WTC11 (cell line): ENCODE results near the gene ANKRD13C. TPM values are rescaled to one million over a fixed set of nuclear protein-coding genes. Genes with fewer than 3 reads are reported as not detected.

Experiments
- ATAC-seq: fragments of 200-7000 bp; cut with Tn5 transposase; 2 replicates; pipeline ENCODE4 v1.10.0; 2021; ENCODE audit warnings: mild to moderate bottlenecking, moderate library complexity
- CTCF ChIA-PET: fragments of 300-600 bp; sonication (Branson Sonifier 250); formaldehyde crosslinking; loops from one replicate; lab custom pipeline; 2021; ENCODE audit warnings: antibody characterized with exemption; lab: Charles Lee
- POLR2A ChIA-PET: fragments of 350-600 bp; sonication (Branson Sonifier 250); formaldehyde crosslinking; loops from one replicate; lab custom pipeline; 2021; ENCODE audit warnings: antibody characterized with exemption; lab: Charles Lee
- DNase-seq: peaks from one replicate; pipeline ENCODE4 v3.0.0; 2021; ENCODE audit warnings: low spot score
- H3K27ac Mint-ChIP-seq: 2 replicates; pipeline ENCODE4 v1.8.0; 2021; ENCODE audit warnings: mixed read lengths
- H3K27me3 Mint-ChIP-seq: 2 replicates; pipeline ENCODE4 v1.8.0; 2021; ENCODE audit warnings: low read depth, mild to moderate bottlenecking, moderate library complexity, mixed read lengths
- H3K36me3 Mint-ChIP-seq: 2 replicates; pipeline ENCODE4 v1.8.0; 2021; ENCODE audit warnings: mixed read lengths
- H3K4me1 Mint-ChIP-seq: 2 replicates; pipeline ENCODE4 v1.8.0; 2022; ENCODE audit warnings: mixed read lengths
- H3K4me3 Mint-ChIP-seq: 2 replicates; pipeline ENCODE4 v1.8.0; 2021; ENCODE audit warnings: mild to moderate bottlenecking, moderate library complexity, mixed read lengths
- H3K9me3 Mint-ChIP-seq: 2 replicates; pipeline ENCODE4 v1.8.0; 2021; ENCODE audit warnings: mixed read lengths
- CREB1 ChIP-seq: sonication (generic); formaldehyde crosslinking; IDR thresholded peaks from 2 replicates; pipeline ENCODE4 v1.8.0; 2023; ENCODE audit warnings: mild to moderate bottlenecking, missing genetic modification reagents
- E2F1 ChIP-seq: sonication (generic); formaldehyde crosslinking; IDR thresholded peaks from 2 replicates; pipeline ENCODE4 v1.8.0; 2022; ENCODE audit warnings: mild to moderate bottlenecking, missing genetic modification reagents
- ERG ChIP-seq: fragments of 250-450 bp; sonication (Bioruptor Pico); IDR thresholded peaks from 2 replicates; pipeline ENCODE4 v1.8.0; 2021; ENCODE audit warnings: mild to moderate bottlenecking
- ESRRA ChIP-seq: sonication (generic); formaldehyde crosslinking; IDR thresholded peaks from 2 replicates; pipeline ENCODE4 v1.8.1; 2022; ENCODE audit warnings: mild to moderate bottlenecking, missing genetic modification reagents, borderline replicate concordance
- IRF1 ChIP-seq: sonication (generic); formaldehyde crosslinking; IDR thresholded peaks from 2 replicates; pipeline ENCODE4 v1.8.0; 2023; ENCODE audit warnings: missing genetic modification reagents
- JUN ChIP-seq: sonication (generic); formaldehyde crosslinking; IDR thresholded peaks from 2 replicates; pipeline ENCODE4 v1.8.0; 2023; ENCODE audit warnings: mild to moderate bottlenecking, missing genetic modification reagents
- KAT7 ChIP-seq: sonication (generic); formaldehyde crosslinking; IDR thresholded peaks from 2 replicates; pipeline ENCODE4 v1.8.1; 2023; ENCODE audit warnings: missing genetic modification reagents, mild to moderate bottlenecking, borderline replicate concordance
- NFATC4 ChIP-seq: fragments of 250-450 bp; sonication (Bioruptor Pico); IDR thresholded peaks from 2 replicates; pipeline ENCODE4 v1.9.0; 2021; ENCODE audit warnings: mild to moderate bottlenecking
- NR2C2 ChIP-seq: sonication (generic); formaldehyde crosslinking; IDR thresholded peaks from 2 replicates; pipeline ENCODE4 v1.8.0; 2022; ENCODE audit warnings: mild to moderate bottlenecking, missing genetic modification reagents
- PRRX2 ChIP-seq: fragments of 250-450 bp; sonication (Bioruptor Pico); IDR thresholded peaks from 2 replicates; pipeline ENCODE4 v1.8.0; 2021; ENCODE audit warnings: mild to moderate bottlenecking
- RELA ChIP-seq: sonication (generic); formaldehyde crosslinking; IDR thresholded peaks from 2 replicates; pipeline ENCODE4 v1.8.1; 2022; ENCODE audit warnings: missing genetic modification reagents, mild to moderate bottlenecking, borderline replicate concordance
- SMAD4 ChIP-seq: sonication (generic); formaldehyde crosslinking; IDR thresholded peaks from 2 replicates; pipeline ENCODE4 v1.8.0; 2022; ENCODE audit warnings: mild to moderate bottlenecking, missing genetic modification reagents
- TEAD1 ChIP-seq: sonication (generic); formaldehyde crosslinking; IDR thresholded peaks from 2 replicates; pipeline ENCODE4 v1.8.0; 2022; ENCODE audit warnings: mild to moderate bottlenecking, missing genetic modification reagents
- ZNF281 ChIP-seq: sonication (generic); formaldehyde crosslinking; IDR thresholded peaks from 2 replicates; pipeline ENCODE4 v1.8.0; 2023; ENCODE audit warnings: mild to moderate bottlenecking, missing genetic modification reagents
- ZNF425 ChIP-seq: fragments of 250-450 bp; sonication (Bioruptor Pico); conservative IDR thresholded peaks from 2 replicates; pipeline ENCODE4 v1.9.0; 2021; ENCODE audit warnings: mild to moderate bottlenecking
- ZNF671 ChIP-seq: fragments of 250-450 bp; sonication (Bioruptor Pico); IDR thresholded peaks from 2 replicates; pipeline ENCODE4 v1.8.0; 2021; ENCODE audit warnings: mild to moderate bottlenecking
- total RNA-seq: library from RNA; stranded (reverse); gene quantifications from 3 replicates; pipeline ENCODE4 v1.2.3, GENCODE V29; 2021

Gene ANKRD13C
- total RNA-seq, 1 experiment from 2014 or later, result 22.5 TPM

GRCh38 chr1:70318191-70318590 lies 36.3 kb downstream of the ANKRD13C start:
- ChIA-PET POLR2A (no interaction called here), CTCF (interaction anchor here (0.7 kb wide), 1 partner anchor 86 kb away, joined by 4 read pairs; no protein-coding TSS in a partner anchor)
- H3K36me3 Mint-ChIP-seq, result no peaks in the 10 kb centered on the region
- H3K4me1 Mint-ChIP-seq, result no peaks in the 10 kb centered on the region
- no peak for DNase-seq
- no peak for ATAC-seq
- no peaks in the 10 kb centered on the region for H3K27me3 Mint-ChIP-seq
- H3K9me3 Mint-ChIP-seq, result no peaks in the 10 kb centered on the region
- H3K4me3 Mint-ChIP-seq, result no peak overlapping the region
- H3K27ac Mint-ChIP-seq, result peak overlapping the region; percentile 2; the same call in 1 of the 2 replicates
- no peak for TF ChIP-seq TEAD1 (CRISPR knock-in tag)
- no peak for TF ChIP-seq PRRX2 (CRISPR knock-in tag)
- no peak for TF ChIP-seq ERG (CRISPR knock-in tag)
- no peak for TF ChIP-seq ESRRA (CRISPR knock-in tag)
- TF ChIP-seq IRF1 (CRISPR knock-in tag), result no peak
- TF ChIP-seq ZNF425 (CRISPR knock-in tag), result no peak
- TF ChIP-seq JUN, result no peak
- no peak for TF ChIP-seq ZNF671 (CRISPR knock-in tag)
- no peak for TF ChIP-seq E2F1 (CRISPR knock-in tag)
- TF ChIP-seq SMAD4 (CRISPR knock-in tag), result no peak
- no peak for TF ChIP-seq CREB1 (CRISPR knock-in tag)
- no peak for TF ChIP-seq ZNF281 (CRISPR knock-in tag)
- no peak for TF ChIP-seq NFATC4 (CRISPR knock-in tag)

- Mint-ChIP-seq H3K36me3 (no peaks in the 10 kb centered on the region), H3K27me3 (no peaks in the 10 kb centered on the region), H3K9me3 (no peaks in the 10 kb centered on the region), H3K4me3 (no peak overlapping the region), H3K4me1 (no peaks in the 10 kb centered on the region), H3K27ac (no peak overlapping the region)
- TF ChIP-seq KAT7 (CRISPR knock-in tag) (no peak), SMAD4 (CRISPR knock-in tag) (no peak), ESRRA (CRISPR knock-in tag) (no peak), ERG (CRISPR knock-in tag) (no peak), RELA (CRISPR knock-in tag) (no peak), NR2C2 (CRISPR knock-in tag) (no peak)
- CTCF ChIA-PET, result interaction anchor here (0.8 kb wide), 1 partner anchor 37 kb away, joined by 3 read pairs; the partner anchor contains the start of gene ANKRD13C
- ATAC-seq (no peak), DNase-seq (no peak)
- POLR2A ChIA-PET, result interaction anchor here (0.7 kb wide), 1 partner anchor 37 kb away, joined by 3 read pairs; the partner anchor contains the start of gene ANKRD13C
Observed at GRCh38 chr1:70317087-70317486, 37.4 kb downstream of the ANKRD13C start.
